Measurements from ENCODE around the gene DCAF5.

GRCh38 chr14:69092840-69093422 is 60.0 kb downstream of the DCAF5 start:
- TF ChIP-seq YY1 (IDR thresholded peaks at IDR 0.05; ENCODE audit: insufficient read depth, insufficient read length) (no peak), SUZ12 (IDR thresholded peaks at IDR 0.05; ENCODE audit: extremely low read depth, insufficient read depth, insufficient read length) (no peak), ZNF274 (IDR thresholded peaks at IDR 0.05; ENCODE audit: low read depth, low read length) (no peak)

Data from NT2/D1 (cell line).